GM23248 (cell line): ENCODE results near the gene NMNAT1.

ENCODE experiments used
- EZH2 ChIP-seq: fragments of 200-600 bp; sonication (generic); IDR thresholded peaks from 2 replicates; pipeline ENCODE4 v1.6.1; 2018; ENCODE audit warnings: antibody characterized with exemption, mild to moderate bottlenecking; ENCODE audit not compliant: insufficient read depth, poor library complexity, severe bottlenecking
- EZH2phosphoT487 ChIP-seq: fragments of 200-600 bp; sonication (generic); IDR thresholded peaks from 2 replicates; pipeline ENCODE4 v1.6.1; 2018; ENCODE audit warnings: antibody characterized with exemption, moderate library complexity, mild to moderate bottlenecking, low read depth; ENCODE audit not compliant: insufficient read depth

DNA sequence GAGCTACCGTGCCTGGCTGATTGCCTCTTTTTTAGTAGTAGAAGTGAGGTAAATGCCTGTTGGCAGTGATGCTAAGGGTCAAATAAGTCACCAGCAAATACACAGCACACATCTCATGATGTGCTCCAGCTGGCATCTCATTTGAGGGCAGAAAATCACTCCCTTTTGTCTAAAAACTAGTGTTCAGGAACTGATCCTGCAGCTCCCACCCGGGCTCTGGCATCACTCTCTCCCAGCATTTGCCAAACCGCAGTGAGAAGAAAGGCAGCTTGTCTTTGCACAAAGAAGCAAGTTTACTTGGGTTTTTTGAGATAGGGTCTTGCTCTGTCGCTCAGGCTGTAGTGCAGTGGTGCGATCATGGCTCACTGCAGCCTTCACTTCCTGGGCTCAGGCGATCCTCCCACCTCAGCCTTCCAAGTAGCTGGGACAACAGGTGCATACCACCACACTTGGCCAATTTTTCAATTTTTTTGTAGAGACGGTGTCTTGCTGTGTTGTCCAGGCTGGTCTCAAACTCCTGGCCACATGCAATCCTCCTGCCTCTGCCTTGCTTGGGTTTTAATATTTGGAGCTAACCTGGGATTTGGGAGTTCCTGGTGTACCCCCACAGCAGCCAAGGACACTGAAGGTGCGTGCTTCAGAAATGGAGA lies 57.9 kb downstream of the NMNAT1 start:
- TF ChIP-seq EZH2phosphoT487 = no peak
- no peak for TF ChIP-seq EZH2
